Stimulated activated CD4-positive, alpha-beta T cell treated with anti-CD3 and anti-CD28 coated beads, TNF-alpha, amount 100 ng/mL, for 1 hour (primary cell): ENCODE measurements around the gene AAR2.

Experiments
- DNase-seq, 3 donors: peaks; one replicate each; pipeline ENCODE4 v3.0.0-alpha.2; 2020; ENCODE audit warnings: low read depth in 3 of 3, low spot score in 1 of 3

AAR2 gene

GRCh38 chr20:36275441-36276189 lies 39.3 kb downstream of the AAR2 start:
- DNase-seq: no peak

GRCh38 chr20:36277546-36277945 lies 41.3 kb downstream of the AAR2 start:
- no peak for DNase-seq

- no peak for DNase-seq
Observed at GRCh38 chr20:36279362-36279761, 43.1 kb downstream of the AAR2 start.

- DNase-seq: no peak
Observed at GRCh38 chr20:36279776-36280175, 43.5 kb downstream of the AAR2 start.

GRCh38 chr20:36281785-36282380 lies 45.6 kb downstream of the AAR2 start:
- DNase-seq: no peak

GRCh38 chr20:36284751-36285150 lies 48.5 kb downstream of the AAR2 start:
- no peak for DNase-seq

GRCh38 chr20:36285746-36286447 lies 49.6 kb downstream of the AAR2 start:
- DNase-seq: no peak

GRCh38 chr20:36297656-36298055 lies 61.4 kb downstream of the AAR2 start:
- no peak for DNase-seq

- DNase-seq: no peak
Observed at GRCh38 chr20:36298061-36298460, 61.8 kb downstream of the AAR2 start.

GRCh38 chr20:36298795-36299339 lies 62.6 kb downstream of the AAR2 start:
- DNase-seq: no peak

GRCh38 chr20:36299459-36299858 lies 63.2 kb downstream of the AAR2 start:
- no peak for DNase-seq

GRCh38 chr20:36301359-36302119 lies 65.3 kb downstream of the AAR2 start:
- no peak for DNase-seq

GRCh38 chr20:36303020-36303595 lies 66.8 kb downstream of the AAR2 start:
- no peak for DNase-seq

GRCh38 chr20:36303831-36304230 lies 67.6 kb downstream of the AAR2 start:
- no peak for DNase-seq

GRCh38 chr20:36304786-36305495 lies 68.7 kb downstream of the AAR2 start:
- DNase-seq: no peak

GRCh38 chr20:36305602-36306551 lies 69.6 kb downstream of the AAR2 start, which contains the start of gene DLGAP4:
DLGAP4 (plus strand) TSS chr20:36306339; CDS start chr20:36431718, 125,379 bp downstream.
- no peak for DNase-seq
